ENCODE measurements around the gene ACTG1. TPM values are rescaled to one million over a fixed set of nuclear protein-coding genes. Genes with fewer than 3 reads are reported as not detected.
A peak's percentile ranks its signal among the peaks of the same experiment; 100 is the strongest.

The ACTG1 gene
- total and polyA plus RNA-seq, 2 of the 13 experiments (the other 11 are each of a cell fraction or from before 2014, with no cell fraction given), result 973 to 1,138 TPM

GRCh38 chr17:81468111-81468769, 44.4 kb downstream of the ACTG1 start (continued):
- TF ChIP-seq HOMEZ (CRISPR knock-in tag; IDR thresholded peaks at IDR 0.05; ENCODE audit: low read depth) (no peak), SALL1 (CRISPR knock-in tag; IDR thresholded peaks at IDR 0.05) (peak; percentile 85), ATM (IDR thresholded peaks at IDR 0.05; ENCODE audit: borderline replicate concordance) (no peak), HNF1A (IDR thresholded peaks at IDR 0.05; ENCODE audit: low read depth) (no peak), HNF1A (CRISPR knock-in tag; IDR thresholded peaks at IDR 0.05; ENCODE audit: borderline replicate concordance) (no peak), ZNF18 (CRISPR knock-in tag; IDR thresholded peaks at IDR 0.05; ENCODE audit: insufficient replicate concordance) (no peak), TRIM22 (IDR thresholded peaks at IDR 0.05) (no peak), KDM5A (IDR thresholded peaks at IDR 0.05; ENCODE audit: borderline replicate concordance, low read length) (no peak), RELA (CRISPR knock-in tag; IDR thresholded peaks at IDR 0.05) (no peak), ZNF503 (CRISPR knock-in tag; IDR thresholded peaks at IDR 0.05) (no peak), ZNF124 (CRISPR knock-in tag; IDR thresholded peaks at IDR 0.05) (no peak), ZNF773 (CRISPR knock-in tag; IDR thresholded peaks at IDR 0.05; ENCODE audit: borderline replicate concordance) (no peak), MXD4 (CRISPR knock-in tag; IDR thresholded peaks at IDR 0.05) (no peak), TFAP4 (IDR thresholded peaks at IDR 0.05; ENCODE audit: borderline replicate concordance, low read depth) (peak; percentile 65; the same call in 1 of the 2 replicates), RFXANK (CRISPR knock-in tag; IDR thresholded peaks at IDR 0.05) (no peak), SIN3A (IDR thresholded peaks at IDR 0.05; ENCODE audit: borderline replicate concordance, low read depth, low read length) (no peak)
